ENCODE data around the gene TYRP1. TPM values are rescaled to one million over a fixed set of nuclear protein-coding genes. Genes with fewer than 3 reads are reported as not detected.

Gene TYRP1
- total RNA-seq, 1 donor from 2014 or later, result not detected

- Histone ChIP-seq H3K27me3 (no peaks in the 10 kb centered on the region), H3K36me3 (no peaks in the 10 kb centered on the region), H3K9me3 (no peaks in the 10 kb centered on the region), H3K27ac (no peak overlapping the region), H3K4me3 (no peak overlapping the region), H3K4me1 (no peaks in the 10 kb centered on the region)
- intact Hi-C loops (cut with DNase I), result loop anchor here (2.0 kb wide), 1 partner anchor 163 kb away; no protein-coding TSS in a partner anchor
- DNase-seq (ENCODE audit: extremely low spot score in 2 of 2), result no peak
- TF ChIP-seq POLR2AphosphoS5 (IDR thresholded peaks at IDR 0.05; ENCODE audit: insufficient read depth in 1 of 2, low read depth in 1 of 2) (no peak), CTCF (IDR thresholded peaks at IDR 0.05) (peak; percentile 11 to 29 (median 29))
Observed at GRCh38 chr9:12723409-12724028, 30.3 kb downstream of the TYRP1 start.

DNA sequence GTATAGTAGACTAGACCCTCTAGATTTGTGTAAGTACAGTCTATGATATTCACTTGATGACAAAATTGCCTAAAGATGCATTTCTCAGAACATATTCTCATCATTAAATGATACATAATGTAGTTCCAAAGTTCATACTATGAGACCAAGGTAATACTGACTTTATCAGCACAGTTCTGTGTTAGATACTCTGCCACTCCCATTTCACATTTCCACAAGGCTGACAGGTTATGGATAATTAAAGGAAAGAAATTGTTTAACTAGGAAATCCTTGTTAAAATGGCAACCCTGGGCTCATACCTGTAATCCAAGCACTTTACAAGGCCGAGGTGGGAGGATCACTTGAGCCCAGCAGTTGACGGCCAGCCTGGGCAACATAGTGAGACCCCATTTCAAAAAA is 33.6 kb downstream of the TYRP1 start:
- Histone ChIP-seq H3K4me3 (no peak overlapping the region), H3K27me3 (no peaks in the 10 kb centered on the region), H3K9me3 (no peaks in the 10 kb centered on the region), H3K4me1 (no peaks in the 10 kb centered on the region), H3K36me3 (no peaks in the 10 kb centered on the region), H3K27ac (no peak overlapping the region)
- no peak for TF ChIP-seq POLR2A (IDR thresholded peaks at IDR 0.05)
- no peak for TF ChIP-seq CTCF (IDR thresholded peaks at IDR 0.05)
- no peak for TF ChIP-seq POLR2AphosphoS5 (IDR thresholded peaks at IDR 0.05; ENCODE audit: insufficient read depth in 1 of 2, low read depth in 1 of 2)
- intact Hi-C loops (cut with DNase I), result no loop called here
- DNase-seq (ENCODE audit: extremely low spot score in 2 of 2), result no peak

DNA sequence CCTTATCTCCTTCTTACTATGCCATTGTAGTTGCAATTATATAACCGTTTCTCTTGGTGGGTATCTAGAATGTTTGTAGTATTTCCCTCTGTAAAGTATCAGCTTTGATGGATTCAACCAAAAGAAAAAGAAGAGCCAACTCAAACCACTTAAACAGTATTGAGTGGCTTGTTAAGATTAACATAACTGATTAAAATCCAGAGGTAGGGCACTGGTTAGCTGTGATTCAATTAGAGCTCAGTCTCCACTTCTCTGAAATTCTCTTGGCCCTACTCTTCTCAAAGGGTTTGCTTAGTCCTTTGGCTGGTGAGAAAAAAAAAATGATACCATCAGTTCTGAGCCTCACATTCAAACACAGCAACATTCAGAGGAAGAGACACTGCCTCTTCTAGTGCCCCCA is 37.0 kb downstream of the TYRP1 start:
- no peaks in the 10 kb centered on the region for H3K27me3 ChIP-seq
- no peak overlapping the region for H3K4me3 ChIP-seq
- no peak for DNase-seq (ENCODE audit: extremely low spot score in 2 of 2)
- TF ChIP-seq POLR2AphosphoS5 (IDR thresholded peaks at IDR 0.05; ENCODE audit: insufficient read depth in 1 of 2, low read depth in 1 of 2) (no peak), POLR2A (IDR thresholded peaks at IDR 0.05) (no peak), CTCF (IDR thresholded peaks at IDR 0.05) (no peak)
- H3K27ac ChIP-seq, result no peak overlapping the region
- intact Hi-C loops (cut with DNase I), result no loop called here
- H3K36me3 ChIP-seq, result no peaks in the 10 kb centered on the region
- H3K9me3 ChIP-seq, result no peaks in the 10 kb centered on the region
- H3K4me1 ChIP-seq, result no peaks in the 10 kb centered on the region

- no peak overlapping the region for H3K27ac ChIP-seq
- H3K4me3 ChIP-seq, result no peak overlapping the region
- no peaks in the 10 kb centered on the region for H3K9me3 ChIP-seq
- no peaks in the 10 kb centered on the region for H3K36me3 ChIP-seq
- TF ChIP-seq POLR2AphosphoS5 (IDR thresholded peaks at IDR 0.05; ENCODE audit: insufficient read depth in 1 of 2, low read depth in 1 of 2) (no peak), POLR2A (IDR thresholded peaks at IDR 0.05) (no peak), CTCF (IDR thresholded peaks at IDR 0.05) (no peak)
- H3K27me3 ChIP-seq, result no peaks in the 10 kb centered on the region
- DNase-seq (ENCODE audit: extremely low spot score in 2 of 2), result no peak
- intact Hi-C loops (cut with DNase I), result no loop called here
- H3K4me1 ChIP-seq, result no peaks in the 10 kb centered on the region
Observed at GRCh38 chr9:12730927-12731326, 37.7 kb downstream of the TYRP1 start.

- Histone ChIP-seq H3K4me3 (no peak overlapping the region), H3K36me3 (no peaks in the 10 kb centered on the region), H3K27ac (no peak overlapping the region), H3K9me3 (no peaks in the 10 kb centered on the region), H3K4me1 (no peaks in the 10 kb centered on the region), H3K27me3 (no peaks in the 10 kb centered on the region)
- intact Hi-C loops (cut with DNase I), result no loop called here
- DNase-seq (ENCODE audit: extremely low spot score in 2 of 2), result no peak
- no peak for TF ChIP-seq POLR2AphosphoS5 (IDR thresholded peaks at IDR 0.05; ENCODE audit: insufficient read depth in 1 of 2, low read depth in 1 of 2)
- TF ChIP-seq POLR2A (IDR thresholded peaks at IDR 0.05), result no peak
- no peak for TF ChIP-seq CTCF (IDR thresholded peaks at IDR 0.05)
Observed at GRCh38 chr9:12732971-12733370, 39.8 kb downstream of the TYRP1 start.
